Activated B cell treated with CpG ODN at 0.5 μM for 24 hours (primary cell): Measurements from ENCODE around the gene TRIM7. TPM values are rescaled to one million over a fixed set of nuclear protein-coding genes. Genes with fewer than 3 reads are reported as not detected.
A peak's percentile ranks its signal among the peaks of the same experiment; 100 is the strongest.
"Not testable (repeated sequence)": the region's sequence is repeated elsewhere in the genome, so short reads cannot be mapped to it uniquely, and the experiment has no call there.

Source experiments
- ATAC-seq: fragments of 200-7000 bp; cut with Tn5 transposase; one replicate; pipeline ENCODE4 v1.10.0; 2021; ENCODE audit warnings: low read depth, mild to moderate bottlenecking, moderate library complexity
- CTCF ChIA-PET: fragments of 350-600 bp; sonication (Branson Sonifier 250); formaldehyde crosslinking; loops from one replicate; lab custom pipeline; 2021; ENCODE audit warnings: antibody characterized with exemption; lab: Charles Lee
- POLR2A ChIA-PET: fragments of 350-600 bp; sonication (Branson Sonifier 250); formaldehyde crosslinking; loops from one replicate; lab custom pipeline; 2021; ENCODE audit warnings: antibody characterized with exemption; lab: Charles Lee
- DNase-seq: peaks from one replicate; pipeline ENCODE4 v3.0.0; 2022
- H3K27ac Mint-ChIP-seq: one replicate; pipeline ENCODE4 v1.8.0; 2020; ENCODE audit warnings: mixed read lengths
- H3K27me3 Mint-ChIP-seq: one replicate; pipeline ENCODE4 v1.8.0; 2021; ENCODE audit warnings: mixed read lengths
- H3K36me3 Mint-ChIP-seq: one replicate; pipeline ENCODE4 v1.8.0; 2021; ENCODE audit warnings: low read depth, mixed read lengths
- H3K4me1 Mint-ChIP-seq: one replicate; pipeline ENCODE4 v1.8.0; 2021; ENCODE audit warnings: mixed read lengths
- H3K4me3 Mint-ChIP-seq: one replicate; pipeline ENCODE4 v1.8.0; 2020; ENCODE audit warnings: mild to moderate bottlenecking, mixed read lengths
- H3K9me3 Mint-ChIP-seq: one replicate; pipeline ENCODE4 v1.8.0; 2020; ENCODE audit warnings: mixed read lengths
- intact Hi-C: fragments of 100-400 bp; cut with micrococcal nuclease; formaldehyde crosslinking; loops from one replicate; pipeline ENCODE4 v1.15.1; 2024
- total RNA-seq: library from RNA; stranded (reverse); gene quantifications from 2 replicates; pipeline ENCODE4 v1.2.3, GENCODE V29; 2022
- TF ChIP-seq, protein P1 (sequence below): fragments of 200-600 bp; IDR thresholded peaks from one replicate; pipeline ENCODE4 v1.8.0; 2022; ENCODE audit warnings: antibody characterized with exemption, mild to moderate bottlenecking

Gene TRIM7
- total RNA-seq, 1 donor from 2014 or later, result 0.51 TPM

DNA sequence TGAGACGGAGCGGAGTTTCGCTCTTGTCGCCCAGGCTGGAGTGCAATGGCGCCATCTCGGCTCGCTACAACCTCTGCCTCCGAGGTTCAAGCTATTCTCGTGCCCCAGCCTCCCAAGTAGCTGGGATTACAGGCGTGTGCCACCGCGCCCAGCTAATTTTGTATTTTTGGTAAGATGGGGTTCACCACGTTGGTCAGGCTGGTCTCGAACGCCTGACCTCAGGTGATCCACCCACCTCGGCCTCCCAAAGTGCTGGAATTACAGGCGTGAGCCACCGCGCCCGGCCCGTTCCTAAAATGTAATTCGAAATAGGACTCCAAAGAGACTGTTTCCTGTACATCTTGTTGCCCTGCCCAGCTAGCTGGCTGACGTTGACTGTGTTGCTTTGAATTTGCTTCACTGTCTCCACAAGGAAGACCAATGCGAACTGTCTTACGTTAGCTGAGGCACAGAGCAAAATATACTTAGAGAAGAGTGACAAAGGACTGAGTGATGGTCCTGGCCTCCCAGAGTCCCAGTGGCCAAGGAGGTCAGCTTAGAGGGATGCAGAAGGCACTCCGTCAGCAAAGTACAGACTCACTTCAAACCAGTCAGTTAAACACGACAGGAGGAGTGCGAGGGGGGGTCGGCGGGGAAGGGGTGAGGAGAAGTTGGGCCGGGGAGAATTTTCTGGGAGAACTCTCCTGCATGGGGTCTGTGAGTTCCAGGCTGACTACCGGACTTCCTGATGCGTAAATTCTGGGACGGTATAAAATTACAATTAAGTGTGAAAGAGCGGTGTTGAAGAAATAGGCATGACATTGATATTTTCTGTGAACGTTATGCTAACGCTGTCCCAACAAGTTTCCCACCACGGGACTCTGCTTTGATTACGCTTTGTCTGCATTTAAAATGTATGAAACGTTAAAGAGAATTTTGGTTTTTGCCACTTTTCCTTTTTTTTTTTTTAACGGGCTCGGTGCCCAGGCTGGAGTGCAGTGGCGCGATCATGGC, 11.3 kb upstream of the TRIM7 start:
- no peak for ATAC-seq
- intact Hi-C loops, result no loop called here
- H3K27me3 Mint-ChIP-seq, result peaks cover 3% of the 10 kb centered on the region
- peak overlapping the region; percentile 37 for H3K27ac Mint-ChIP-seq
- H3K4me3 Mint-ChIP-seq, result peak overlapping the region; percentile 93
- H3K4me1 Mint-ChIP-seq, result peaks cover 31% of the 10 kb centered on the region
- H3K36me3 Mint-ChIP-seq, result peaks cover 5% of the 10 kb centered on the region
- H3K9me3 Mint-ChIP-seq, result no peaks in the 10 kb centered on the region
- CTCF ChIA-PET, result interaction anchor here (1.3 kb wide), 1 partner anchor 8 kb away, joined by 5 read pairs; no protein-coding TSS in a partner anchor
- no peak for DNase-seq
- TF ChIP-seq, protein P1, sequence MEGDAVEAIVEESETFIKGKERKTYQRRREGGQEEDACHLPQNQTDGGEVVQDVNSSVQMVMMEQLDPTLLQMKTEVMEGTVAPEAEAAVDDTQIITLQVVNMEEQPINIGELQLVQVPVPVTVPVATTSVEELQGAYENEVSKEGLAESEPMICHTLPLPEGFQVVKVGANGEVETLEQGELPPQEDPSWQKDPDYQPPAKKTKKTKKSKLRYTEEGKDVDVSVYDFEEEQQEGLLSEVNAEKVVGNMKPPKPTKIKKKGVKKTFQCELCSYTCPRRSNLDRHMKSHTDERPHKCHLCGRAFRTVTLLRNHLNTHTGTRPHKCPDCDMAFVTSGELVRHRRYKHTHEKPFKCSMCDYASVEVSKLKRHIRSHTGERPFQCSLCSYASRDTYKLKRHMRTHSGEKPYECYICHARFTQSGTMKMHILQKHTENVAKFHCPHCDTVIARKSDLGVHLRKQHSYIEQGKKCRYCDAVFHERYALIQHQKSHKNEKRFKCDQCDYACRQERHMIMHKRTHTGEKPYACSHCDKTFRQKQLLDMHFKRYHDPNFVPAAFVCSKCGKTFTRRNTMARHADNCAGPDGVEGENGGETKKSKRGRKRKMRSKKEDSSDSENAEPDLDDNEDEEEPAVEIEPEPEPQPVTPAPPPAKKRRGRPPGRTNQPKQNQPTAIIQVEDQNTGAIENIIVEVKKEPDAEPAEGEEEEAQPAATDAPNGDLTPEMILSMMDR, result no peak
- POLR2A ChIA-PET, result interaction anchor here (0.5 to 2.4 kb wide), 6 partner anchors 9 to 71 kb away, joined by 3 to 21 read pairs (median 6); partner anchors contain the start of gene TRIM52

DNA sequence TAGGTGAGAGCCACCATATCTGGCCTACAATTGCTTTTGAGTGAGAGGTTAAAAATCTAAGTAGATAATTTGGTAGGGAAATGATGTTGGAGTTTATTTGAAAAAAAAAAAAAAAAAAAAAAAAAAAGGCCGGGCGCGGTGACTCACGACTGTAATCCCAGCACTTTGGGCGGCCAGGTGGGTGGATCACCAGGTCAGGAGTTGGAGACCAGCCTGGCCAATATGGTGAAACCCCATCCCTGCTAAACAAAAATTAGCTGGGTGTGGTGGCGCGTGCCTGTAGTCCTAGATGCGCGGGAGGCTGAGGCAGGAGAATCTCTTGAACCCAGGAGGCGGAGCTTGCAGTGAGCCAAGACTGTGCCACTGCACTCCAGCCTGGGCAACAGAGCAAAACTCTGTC, 9.3 kb upstream of the TRIM7 start:
- intact Hi-C loops, DNase-seq, H3K27ac Mint-ChIP-seq, H3K9me3 Mint-ChIP-seq, H3K4me3 Mint-ChIP-seq, H3K36me3 Mint-ChIP-seq, H3K27me3 Mint-ChIP-seq, ATAC-seq: not testable (repeated sequence)
- CTCF ChIA-PET, result interaction anchor here (1.4 kb wide), 1 partner anchor 30 kb away, joined by 3 read pairs; no protein-coding TSS in a partner anchor
- peaks cover 20% of the 10 kb centered on the region for H3K4me1 Mint-ChIP-seq
- POLR2A ChIA-PET, result interaction anchor here (0.9 kb wide), 1 partner anchor 47 kb away, joined by 8 read pairs; the partner anchor contains the start of gene TRIM52

DNA sequence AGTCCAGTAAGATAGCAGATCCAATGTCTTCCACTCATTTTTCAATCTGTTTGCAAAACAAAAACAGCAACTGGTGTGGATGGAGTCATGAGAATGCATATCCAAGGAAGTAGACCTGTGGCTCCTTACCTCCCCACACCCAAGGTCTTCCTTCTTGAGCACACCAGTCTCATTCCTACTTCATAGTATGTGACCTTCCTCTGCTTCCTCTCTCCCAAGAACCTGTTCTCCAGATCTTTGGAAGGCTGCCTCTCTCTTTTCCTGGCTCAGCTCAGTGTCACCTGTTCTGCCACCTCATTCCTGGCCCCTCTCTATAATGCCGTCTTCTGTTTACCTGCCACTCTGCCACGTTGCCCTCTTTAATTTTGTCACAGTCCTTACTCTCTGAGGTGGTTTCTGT, 7.9 kb upstream of the TRIM7 start:
- intact Hi-C loops, result no loop called here
- Mint-ChIP-seq H3K4me3 (no peak overlapping the region), H3K4me1 (peaks cover 18% of the 10 kb centered on the region), H3K36me3 (peaks cover 2% of the 10 kb centered on the region), H3K27me3 (no peaks in the 10 kb centered on the region), H3K9me3 (no peaks in the 10 kb centered on the region), H3K27ac (no peak overlapping the region)
- DNase-seq, result no peak
- POLR2A ChIA-PET, result interaction anchor here (0.9 kb wide), 1 partner anchor 20 kb away, joined by 4 read pairs; no protein-coding TSS in a partner anchor
- CTCF ChIA-PET, result no interaction called here
- ATAC-seq, result no peak
- TF ChIP-seq, protein P1, result no peak

DNA sequence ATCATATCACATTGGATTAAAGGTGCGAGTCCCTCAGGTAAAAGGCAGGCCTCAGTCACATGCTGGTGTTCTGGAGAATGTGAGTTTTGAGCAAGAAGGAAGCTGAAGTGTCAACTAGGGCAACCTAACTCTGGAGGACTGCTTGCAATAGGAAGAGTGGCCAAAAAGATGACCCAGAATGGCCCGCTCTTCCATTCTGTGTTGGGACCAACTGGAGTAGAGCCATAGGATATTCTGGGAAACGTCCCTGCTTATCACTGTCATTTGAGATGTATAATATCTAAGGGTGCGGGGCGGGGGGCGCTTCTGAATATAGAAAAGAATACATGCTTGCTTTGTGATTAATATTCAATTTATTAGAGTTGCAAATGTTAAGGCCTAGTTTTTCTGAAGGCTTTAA, 7.1 kb upstream of the TRIM7 start:
- ChIA-PET CTCF (no interaction called here), POLR2A (interaction anchor here (0.8 kb wide), 1 partner anchor 20 kb away, joined by 4 read pairs; no protein-coding TSS in a partner anchor)
- Mint-ChIP-seq H3K27ac (no peak overlapping the region), H3K4me1 (peaks cover 19% of the 10 kb centered on the region), H3K27me3 (peaks cover 3% of the 10 kb centered on the region), H3K4me3 (no peak overlapping the region), H3K9me3 (no peaks in the 10 kb centered on the region), H3K36me3 (peaks cover 4% of the 10 kb centered on the region)
- intact Hi-C loops, result no loop called here
- TF ChIP-seq, protein P1, result no peak
- ATAC-seq (no peak), DNase-seq (no peak)

DNA sequence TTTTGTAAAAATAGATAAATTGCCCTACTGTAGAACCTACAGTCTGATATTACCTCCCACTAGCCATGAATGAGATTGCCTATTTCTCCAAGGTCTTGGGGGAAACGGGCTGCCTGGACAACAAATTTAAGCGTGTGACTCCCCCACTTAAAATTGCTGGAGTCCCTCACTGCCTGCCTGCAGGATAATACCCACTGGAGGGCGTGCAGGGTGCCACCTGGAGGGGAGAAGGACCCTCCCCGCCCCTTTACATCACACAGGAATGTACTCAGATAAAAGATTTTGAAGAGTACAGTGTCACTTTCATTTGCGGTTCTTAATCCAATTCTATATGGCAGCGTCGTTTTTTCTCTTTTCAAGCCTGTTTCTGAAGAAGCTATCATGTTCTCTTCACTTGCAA, 6.2 kb upstream of the TRIM7 start:
- peaks cover 21% of the 10 kb centered on the region for H3K4me1 Mint-ChIP-seq
- TF ChIP-seq, protein P1, result no peak
- no peak overlapping the region for H3K27ac Mint-ChIP-seq
- no peak for DNase-seq
- no peak for ATAC-seq
- H3K4me3 Mint-ChIP-seq, result no peak overlapping the region
- intact Hi-C loops, result no loop called here
- CTCF ChIA-PET, result no interaction called here
- POLR2A ChIA-PET, result interaction anchor here (0.7 to 0.8 kb wide), 2 partner anchors 12 to 19 kb away, joined by 3 to 4 read pairs; partner anchors contain the start of gene TRIM41
- peaks cover 9% of the 10 kb centered on the region for H3K27me3 Mint-ChIP-seq
- H3K9me3 Mint-ChIP-seq, result no peaks in the 10 kb centered on the region
- peaks cover 9% of the 10 kb centered on the region for H3K36me3 Mint-ChIP-seq

DNA sequence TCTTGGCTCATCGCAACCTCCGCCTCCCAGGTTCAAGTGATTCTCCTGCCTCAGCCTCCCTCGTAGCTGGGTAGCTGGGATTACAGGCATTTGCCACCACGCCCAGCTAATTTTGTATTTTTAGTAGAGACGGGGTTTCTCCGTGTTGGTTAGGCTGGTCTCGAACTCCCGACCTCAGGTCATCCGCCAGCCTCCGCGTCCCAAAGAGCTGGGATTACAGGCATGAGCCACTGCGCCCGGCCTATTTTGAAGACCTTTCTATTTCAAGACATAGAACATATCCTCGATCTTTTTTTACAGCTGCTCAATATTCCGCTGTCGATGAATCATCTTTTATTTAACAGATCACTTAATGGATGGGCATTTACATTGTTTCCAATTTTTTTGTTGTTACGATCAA, 5.7 kb upstream of the TRIM7 start:
- POLR2A ChIA-PET, result interaction anchor here (0.7 kb wide), 1 partner anchor 13 kb away, joined by 3 read pairs; the partner anchor contains the start of gene TRIM41
- H3K4me3 Mint-ChIP-seq, ATAC-seq, H3K27ac Mint-ChIP-seq, CTCF ChIA-PET, DNase-seq, H3K36me3 Mint-ChIP-seq, H3K9me3 Mint-ChIP-seq, intact Hi-C loops: not testable (repeated sequence)
- Mint-ChIP-seq H3K4me1 (peaks cover 25% of the 10 kb centered on the region), H3K27me3 (peaks cover 14% of the 10 kb centered on the region)

DNA sequence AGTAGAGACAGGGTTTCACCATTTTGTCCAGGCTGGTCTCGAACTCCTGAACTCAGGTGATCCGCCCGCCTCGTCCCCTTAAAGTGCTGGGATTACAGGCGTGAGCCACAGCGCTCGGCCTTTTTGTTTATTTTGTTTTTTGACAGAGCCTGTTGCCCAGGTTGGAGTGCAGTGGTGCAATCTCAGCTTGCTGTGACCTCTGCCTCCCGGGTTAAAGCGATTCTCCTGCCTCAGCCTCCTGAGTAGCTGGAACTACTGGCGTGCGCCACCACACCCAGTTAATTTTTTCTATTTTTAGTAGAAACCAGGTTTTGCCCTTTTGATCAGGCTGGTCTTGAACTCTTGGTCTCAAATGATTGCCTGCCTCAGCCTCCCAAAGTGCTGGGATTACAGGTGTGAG, 5.2 kb upstream of the TRIM7 start:
- intact Hi-C loops, H3K27ac Mint-ChIP-seq, H3K36me3 Mint-ChIP-seq, DNase-seq, H3K4me3 Mint-ChIP-seq, ATAC-seq, H3K9me3 Mint-ChIP-seq, CTCF ChIA-PET: not testable (repeated sequence)
- Mint-ChIP-seq H3K27me3 (peaks cover 15% of the 10 kb centered on the region), H3K4me1 (peaks cover 28% of the 10 kb centered on the region)
- POLR2A ChIA-PET, result interaction anchor here (1.9 kb wide), 1 partner anchor 11 kb away, joined by 7 read pairs; no protein-coding TSS in a partner anchor

DNA sequence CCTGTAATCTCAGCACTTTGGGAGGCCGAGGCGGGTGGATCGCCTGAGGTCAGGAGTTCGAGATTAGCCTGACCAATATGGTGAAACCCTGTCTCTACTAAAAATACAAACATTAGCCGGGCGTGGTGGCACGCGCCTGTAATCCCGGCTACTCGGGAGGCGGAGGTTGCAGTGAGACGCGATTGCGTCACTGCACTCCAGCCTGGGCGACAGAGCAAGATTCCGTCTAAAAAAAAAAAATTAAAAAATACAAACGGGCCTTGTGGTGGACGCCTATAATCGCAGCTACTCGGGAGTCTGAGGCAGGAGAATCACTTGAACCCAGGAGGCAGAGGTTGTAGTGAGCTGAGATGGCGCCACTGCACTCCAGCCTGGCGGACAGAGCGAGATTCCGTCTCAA, 4.0 kb upstream of the TRIM7 start:
- ATAC-seq, result not testable (repeated sequence)
- CTCF ChIA-PET, result interaction anchor here (3.3 kb wide), 1 partner anchor 18 kb away, joined by 17 read pairs; no protein-coding TSS in a partner anchor
- H3K27me3 Mint-ChIP-seq, result peaks cover 15% of the 10 kb centered on the region

More for the DNA sequence above, 4.0 kb upstream of the TRIM7 start:
- H3K4me3 Mint-ChIP-seq, DNase-seq, H3K9me3 Mint-ChIP-seq, H3K27ac Mint-ChIP-seq, H3K36me3 Mint-ChIP-seq: not testable (repeated sequence)
- intact Hi-C loops, result loop anchor here (5.0 kb wide), 1 partner anchor 33 kb away; the partner anchor contains the start of gene RACK1
- POLR2A ChIA-PET, result interaction anchor here (0.7 to 12.3 kb wide), 5 partner anchors 8 to 52 kb away, joined by 5 to 317 read pairs (median 21); partner anchors contain the start of gene TRIM52
- peaks cover 31% of the 10 kb centered on the region for H3K4me1 Mint-ChIP-seq
